ENCODE measurements around the gene CD59. TPM values are rescaled to one million over a fixed set of nuclear protein-coding genes. Genes with fewer than 3 reads are reported as not detected.
"Not testable (repeated sequence)": the region's sequence is repeated elsewhere in the genome, so short reads cannot be mapped to it uniquely, and the experiment has no call there.

CD59 gene
- total RNA-seq, 1 donor from 2014 or later: 468 TPM

GRCh38 chr11:33716243-33716642, 20.0 kb downstream of the CD59 start:
- Histone ChIP-seq H3K36me3 (ENCODE audit: control insufficient read depth, insufficient read depth, low read length) (no peaks in the 10 kb centered on the region), H3K27me3 (ENCODE audit: control insufficient read depth, insufficient read depth, low read length) (no peaks in the 10 kb centered on the region), H3K4me3 (ENCODE audit: low read depth, low read length) (no peak overlapping the region)
- no peak for DNase-seq (ENCODE audit: low read depth)
- TF ChIP-seq CTCF (IDR thresholded peaks at IDR 0.05; ENCODE audit: insufficient read depth, low read length, poor library complexity, severe bottlenecking): peak; percentile 47

DNA sequence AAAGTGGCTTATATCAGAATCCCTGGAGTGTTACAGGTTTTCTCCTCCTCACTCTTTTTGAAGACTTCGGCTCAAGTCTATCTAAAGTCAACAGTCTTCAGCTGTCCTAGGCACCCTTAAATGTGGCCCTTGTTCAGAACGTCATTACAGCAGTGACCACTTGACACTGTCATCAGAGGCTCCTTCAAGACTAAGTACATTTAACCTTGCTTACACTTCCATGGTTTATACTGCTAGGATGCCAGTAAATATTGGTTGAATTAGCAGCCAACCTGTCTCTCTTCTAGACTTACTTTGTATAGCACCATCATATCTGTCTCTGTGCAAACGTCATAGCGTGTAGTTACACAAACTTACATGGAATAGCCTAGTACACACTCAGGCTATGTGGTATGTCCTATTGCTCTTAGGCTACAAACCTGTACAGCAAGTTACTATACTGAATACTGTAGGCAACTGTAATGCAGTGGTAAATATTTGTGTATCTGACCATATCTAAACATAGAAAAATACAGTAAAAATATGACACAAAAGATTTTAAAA, 22.3 kb downstream of the CD59 start:
- no peak for TF ChIP-seq CTCF (IDR thresholded peaks at IDR 0.05; ENCODE audit: insufficient read depth, low read length, poor library complexity, severe bottlenecking)
- Histone ChIP-seq H3K36me3 (ENCODE audit: control insufficient read depth, insufficient read depth, low read length) (peaks cover 1% of the 10 kb centered on the region), H3K27me3 (ENCODE audit: control insufficient read depth, insufficient read depth, low read length) (no peaks in the 10 kb centered on the region), H3K4me3 (ENCODE audit: low read depth, low read length) (no peak overlapping the region)
- no peak for DNase-seq (ENCODE audit: low read depth)

DNA sequence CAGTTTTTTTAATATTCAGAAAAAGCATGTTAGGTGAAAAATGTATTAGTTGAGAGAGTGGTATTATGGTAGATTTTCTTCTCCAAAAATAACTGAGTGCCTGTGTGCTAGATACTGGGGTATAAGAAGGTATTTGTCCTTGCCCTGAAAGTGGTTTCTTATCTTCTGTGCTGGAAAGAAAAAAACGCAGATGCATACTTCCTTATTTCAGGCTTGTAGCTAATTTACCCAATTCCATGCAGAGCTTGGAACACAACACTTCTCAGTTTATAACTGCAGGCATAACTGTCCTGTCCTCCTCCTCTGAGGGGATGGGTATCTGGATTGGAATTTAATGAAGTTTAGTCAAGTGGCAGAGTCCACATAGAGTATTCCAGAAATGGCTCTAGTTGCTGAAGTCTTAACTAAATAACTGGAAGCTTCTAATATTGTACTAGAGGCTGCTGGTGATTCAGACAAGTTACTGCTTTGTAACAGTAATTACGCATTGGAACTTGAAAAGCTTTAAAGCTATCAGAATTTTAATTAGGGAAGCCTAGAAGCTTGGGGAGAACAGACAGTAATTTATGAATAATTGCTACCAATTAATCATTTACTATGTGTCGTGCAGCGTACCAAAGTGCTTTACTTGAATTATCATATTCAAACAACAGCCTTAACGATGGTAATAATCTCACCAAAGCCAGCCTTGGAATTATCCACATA, 22.9 kb downstream of the CD59 start:
- TF ChIP-seq CTCF (IDR thresholded peaks at IDR 0.05; ENCODE audit: insufficient read depth, low read length, poor library complexity, severe bottlenecking): no peak
- no peak overlapping the region for H3K4me3 ChIP-seq (ENCODE audit: low read depth, low read length)
- H3K27me3 ChIP-seq (ENCODE audit: control insufficient read depth, insufficient read depth, low read length): no peaks in the 10 kb centered on the region
- peaks cover 1% of the 10 kb centered on the region for H3K36me3 ChIP-seq (ENCODE audit: control insufficient read depth, insufficient read depth, low read length)
- no peak for DNase-seq (ENCODE audit: low read depth)

GRCh38 chr11:33712436-33712835, 23.8 kb downstream of the CD59 start:
- no peak for TF ChIP-seq CTCF (IDR thresholded peaks at IDR 0.05; ENCODE audit: insufficient read depth, low read length, poor library complexity, severe bottlenecking)
- no peak for DNase-seq (ENCODE audit: low read depth)
- Histone ChIP-seq H3K36me3 (ENCODE audit: control insufficient read depth, insufficient read depth, low read length) (peaks cover 3% of the 10 kb centered on the region), H3K27me3 (ENCODE audit: control insufficient read depth, insufficient read depth, low read length) (no peaks in the 10 kb centered on the region), H3K4me3 (ENCODE audit: low read depth, low read length) (no peak overlapping the region)

GRCh38 chr11:33709466-33709865, 26.8 kb downstream of the CD59 start:
- no peak for TF ChIP-seq CTCF (IDR thresholded peaks at IDR 0.05; ENCODE audit: insufficient read depth, low read length, poor library complexity, severe bottlenecking)
- DNase-seq (ENCODE audit: low read depth): no peak
- H3K36me3 ChIP-seq (ENCODE audit: control insufficient read depth, insufficient read depth, low read length): peaks cover 3% of the 10 kb centered on the region
- no peak overlapping the region for H3K4me3 ChIP-seq (ENCODE audit: low read depth, low read length)
- H3K27me3 ChIP-seq (ENCODE audit: control insufficient read depth, insufficient read depth, low read length): no peaks in the 10 kb centered on the region

- Histone ChIP-seq H3K36me3 (ENCODE audit: control insufficient read depth, insufficient read depth, low read length) (peaks cover 3% of the 10 kb centered on the region), H3K4me3 (ENCODE audit: low read depth, low read length) (no peak overlapping the region), H3K27me3 (ENCODE audit: control insufficient read depth, insufficient read depth, low read length) (no peaks in the 10 kb centered on the region)
- no peak for DNase-seq (ENCODE audit: low read depth)
- TF ChIP-seq CTCF (IDR thresholded peaks at IDR 0.05; ENCODE audit: insufficient read depth, low read length, poor library complexity, severe bottlenecking): no peak
These were observed 27.2 kb downstream of the CD59 start for GRCh38 chr11:33708985-33709384.

DNA sequence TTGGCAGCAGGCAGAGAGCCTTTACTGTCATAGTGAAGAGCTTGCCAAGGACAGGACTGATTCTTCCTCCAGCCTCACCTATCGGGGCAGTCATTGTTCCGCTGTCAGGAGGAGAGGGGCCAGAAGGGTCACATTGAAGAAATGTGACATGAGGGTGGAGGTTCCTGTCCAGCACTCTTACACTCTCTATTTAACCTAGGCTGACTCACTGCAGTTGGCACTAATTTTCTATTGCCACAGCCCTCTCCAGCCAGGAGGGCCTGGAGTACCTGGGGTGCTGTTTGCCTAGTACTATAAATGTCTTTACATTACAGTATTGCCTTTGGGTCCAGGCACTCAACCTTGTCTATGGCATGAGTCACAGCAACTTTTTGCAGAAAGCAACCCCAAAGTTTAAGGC, 28.4 kb downstream of the CD59 start:
- not testable (repeated sequence) for H3K36me3 ChIP-seq (ENCODE audit: control insufficient read depth, insufficient read depth, low read length); H3K27me3 ChIP-seq (ENCODE audit: control insufficient read depth, insufficient read depth, low read length); H3K4me3 ChIP-seq (ENCODE audit: low read depth, low read length); DNase-seq (ENCODE audit: low read depth)

Measured in kidney epithelial cell (primary cell).